Measurements from ENCODE around the gene C16orf87. TPM values are rescaled to one million over a fixed set of nuclear protein-coding genes. Genes with fewer than 3 reads are reported as not detected.

The C16orf87 gene
- total and polyA plus RNA-seq, 4 donors = 4.1 to 12.9 (median 5.3) TPM

DNA sequence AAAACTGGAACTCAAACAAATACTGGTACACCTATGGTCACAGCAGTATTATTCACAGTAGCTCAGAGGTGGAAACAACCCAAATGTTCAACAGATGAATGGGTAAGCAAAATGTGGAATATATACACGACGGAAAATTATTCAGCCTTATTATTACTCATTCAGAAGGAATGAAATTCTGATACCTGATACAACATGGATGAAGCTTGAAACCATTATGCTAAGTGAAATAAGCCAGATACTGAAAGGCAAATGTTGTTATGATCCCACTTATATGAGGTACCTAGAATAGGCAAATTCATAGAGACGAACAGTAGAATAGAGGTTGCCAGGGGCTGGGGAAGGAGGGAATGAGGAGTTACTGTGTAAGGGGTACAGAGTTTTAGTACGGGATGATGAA, 55.8 kb downstream of the C16orf87 start:
- no peaks in the 10 kb centered on the region for H3K4me1 ChIP-seq (ENCODE audit: control insufficient read depth in 4 of 4, insufficient read depth in 4 of 4, low read length in 3 of 4)
- H3K9ac ChIP-seq (ENCODE audit: low read depth in 1 of 2, low read length in 2 of 2) = no peak overlapping the region
- no peaks in the 10 kb centered on the region for H3K27me3 ChIP-seq (ENCODE audit: control insufficient read depth in 4 of 4, insufficient read depth in 4 of 4, low read length in 3 of 4)
- H3K36me3 ChIP-seq (ENCODE audit: control insufficient read depth in 4 of 4, insufficient read depth in 3 of 4, low read depth in 1 of 4, low read length in 3 of 4) = no peaks in the 10 kb centered on the region
- TF ChIP-seq HNF4A (conservative IDR thresholded peaks at IDR 0.05) (no peak), RAD21 (IDR thresholded peaks at IDR 0.05) (no peak), TAF1 (conservative IDR thresholded peaks at IDR 0.05) (no peak), FOXA1 (IDR thresholded peaks at IDR 0.05) (no peak), EGR1 (IDR thresholded peaks at IDR 0.05; ENCODE audit: low read depth in 2 of 2) (no peak), FOXA2 (IDR thresholded peaks at IDR 0.05) (no peak), RXRA (IDR thresholded peaks at IDR 0.05) (no peak), GABPA (IDR thresholded peaks at IDR 0.05 in 1 of 2, conservative IDR thresholded peaks at IDR 0.05 in 1 of 2) (no peak), SP1 (IDR thresholded peaks at IDR 0.05) (no peak), NR2F2 (IDR thresholded peaks at IDR 0.05) (no peak), JUND (IDR thresholded peaks at IDR 0.05) (no peak), YY1 (IDR thresholded peaks at IDR 0.05) (no peak), HNF4G (IDR thresholded peaks at IDR 0.05) (no peak)
- TF ChIP-seq, protein P1, sequence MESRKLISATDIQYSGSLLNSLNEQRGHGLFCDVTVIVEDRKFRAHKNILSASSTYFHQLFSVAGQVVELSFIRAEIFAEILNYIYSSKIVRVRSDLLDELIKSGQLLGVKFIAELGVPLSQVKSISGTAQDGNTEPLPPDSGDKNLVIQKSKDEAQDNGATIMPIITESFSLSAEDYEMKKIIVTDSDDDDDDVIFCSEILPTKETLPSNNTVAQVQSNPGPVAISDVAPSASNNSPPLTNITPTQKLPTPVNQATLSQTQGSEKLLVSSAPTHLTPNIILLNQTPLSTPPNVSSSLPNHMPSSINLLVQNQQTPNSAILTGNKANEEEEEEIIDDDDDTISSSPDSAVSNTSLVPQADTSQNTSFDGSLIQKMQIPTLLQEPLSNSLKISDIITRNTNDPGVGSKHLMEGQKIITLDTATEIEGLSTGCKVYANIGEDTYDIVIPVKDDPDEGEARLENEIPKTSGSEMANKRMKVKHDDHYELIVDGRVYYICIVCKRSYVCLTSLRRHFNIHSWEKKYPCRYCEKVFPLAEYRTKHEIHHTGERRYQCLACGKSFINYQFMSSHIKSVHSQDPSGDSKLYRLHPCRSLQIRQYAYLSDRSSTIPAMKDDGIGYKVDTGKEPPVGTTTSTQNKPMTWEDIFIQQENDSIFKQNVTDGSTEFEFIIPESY (IDR thresholded peaks at IDR 0.05) = no peak
- TF ChIP-seq, protein P2, sequence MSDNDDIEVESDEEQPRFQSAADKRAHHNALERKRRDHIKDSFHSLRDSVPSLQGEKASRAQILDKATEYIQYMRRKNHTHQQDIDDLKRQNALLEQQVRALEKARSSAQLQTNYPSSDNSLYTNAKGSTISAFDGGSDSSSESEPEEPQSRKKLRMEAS (IDR thresholded peaks at IDR 0.05) = no peak
- TF ChIP-seq, protein P3, sequence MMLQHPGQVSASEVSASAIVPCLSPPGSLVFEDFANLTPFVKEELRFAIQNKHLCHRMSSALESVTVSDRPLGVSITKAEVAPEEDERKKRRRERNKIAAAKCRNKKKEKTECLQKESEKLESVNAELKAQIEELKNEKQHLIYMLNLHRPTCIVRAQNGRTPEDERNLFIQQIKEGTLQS (IDR thresholded peaks at IDR 0.05) = no peak
- TF ChIP-seq, protein P4, sequence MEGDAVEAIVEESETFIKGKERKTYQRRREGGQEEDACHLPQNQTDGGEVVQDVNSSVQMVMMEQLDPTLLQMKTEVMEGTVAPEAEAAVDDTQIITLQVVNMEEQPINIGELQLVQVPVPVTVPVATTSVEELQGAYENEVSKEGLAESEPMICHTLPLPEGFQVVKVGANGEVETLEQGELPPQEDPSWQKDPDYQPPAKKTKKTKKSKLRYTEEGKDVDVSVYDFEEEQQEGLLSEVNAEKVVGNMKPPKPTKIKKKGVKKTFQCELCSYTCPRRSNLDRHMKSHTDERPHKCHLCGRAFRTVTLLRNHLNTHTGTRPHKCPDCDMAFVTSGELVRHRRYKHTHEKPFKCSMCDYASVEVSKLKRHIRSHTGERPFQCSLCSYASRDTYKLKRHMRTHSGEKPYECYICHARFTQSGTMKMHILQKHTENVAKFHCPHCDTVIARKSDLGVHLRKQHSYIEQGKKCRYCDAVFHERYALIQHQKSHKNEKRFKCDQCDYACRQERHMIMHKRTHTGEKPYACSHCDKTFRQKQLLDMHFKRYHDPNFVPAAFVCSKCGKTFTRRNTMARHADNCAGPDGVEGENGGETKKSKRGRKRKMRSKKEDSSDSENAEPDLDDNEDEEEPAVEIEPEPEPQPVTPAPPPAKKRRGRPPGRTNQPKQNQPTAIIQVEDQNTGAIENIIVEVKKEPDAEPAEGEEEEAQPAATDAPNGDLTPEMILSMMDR (IDR thresholded peaks at IDR 0.05; ENCODE audit: low read depth, low read length, missing input control) = no peak
- TF ChIP-seq, protein P5, sequence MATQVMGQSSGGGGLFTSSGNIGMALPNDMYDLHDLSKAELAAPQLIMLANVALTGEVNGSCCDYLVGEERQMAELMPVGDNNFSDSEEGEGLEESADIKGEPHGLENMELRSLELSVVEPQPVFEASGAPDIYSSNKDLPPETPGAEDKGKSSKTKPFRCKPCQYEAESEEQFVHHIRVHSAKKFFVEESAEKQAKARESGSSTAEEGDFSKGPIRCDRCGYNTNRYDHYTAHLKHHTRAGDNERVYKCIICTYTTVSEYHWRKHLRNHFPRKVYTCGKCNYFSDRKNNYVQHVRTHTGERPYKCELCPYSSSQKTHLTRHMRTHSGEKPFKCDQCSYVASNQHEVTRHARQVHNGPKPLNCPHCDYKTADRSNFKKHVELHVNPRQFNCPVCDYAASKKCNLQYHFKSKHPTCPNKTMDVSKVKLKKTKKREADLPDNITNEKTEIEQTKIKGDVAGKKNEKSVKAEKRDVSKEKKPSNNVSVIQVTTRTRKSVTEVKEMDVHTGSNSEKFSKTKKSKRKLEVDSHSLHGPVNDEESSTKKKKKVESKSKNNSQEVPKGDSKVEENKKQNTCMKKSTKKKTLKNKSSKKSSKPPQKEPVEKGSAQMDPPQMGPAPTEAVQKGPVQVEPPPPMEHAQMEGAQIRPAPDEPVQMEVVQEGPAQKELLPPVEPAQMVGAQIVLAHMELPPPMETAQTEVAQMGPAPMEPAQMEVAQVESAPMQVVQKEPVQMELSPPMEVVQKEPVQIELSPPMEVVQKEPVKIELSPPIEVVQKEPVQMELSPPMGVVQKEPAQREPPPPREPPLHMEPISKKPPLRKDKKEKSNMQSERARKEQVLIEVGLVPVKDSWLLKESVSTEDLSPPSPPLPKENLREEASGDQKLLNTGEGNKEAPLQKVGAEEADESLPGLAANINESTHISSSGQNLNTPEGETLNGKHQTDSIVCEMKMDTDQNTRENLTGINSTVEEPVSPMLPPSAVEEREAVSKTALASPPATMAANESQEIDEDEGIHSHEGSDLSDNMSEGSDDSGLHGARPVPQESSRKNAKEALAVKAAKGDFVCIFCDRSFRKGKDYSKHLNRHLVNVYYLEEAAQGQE (IDR thresholded peaks at IDR 0.05) = no peak
- no peaks in the 10 kb centered on the region for H3K9me3 ChIP-seq (ENCODE audit: control insufficient read depth in 4 of 4, low read length in 3 of 4)
- H3K27ac ChIP-seq (ENCODE audit: low read depth in 1 of 2, low read length in 2 of 2) = no peak overlapping the region
- WGBS = 94% methylated on average over 4 of the region's 4 CpGs
- no peak overlapping the region for H3K4me3 ChIP-seq (ENCODE audit: low read depth in 1 of 3, low read length in 3 of 3)
- no peak for DNase-seq (ENCODE audit: low spot score)
